Loucy (cell line): Measurements from ENCODE around the gene GADD45B.
"Not testable (repeated sequence)": the region's sequence is repeated elsewhere in the genome, so short reads cannot be mapped to it uniquely, and the experiment has no call there.

Experiments
- H2AFZ ChIP-seq: fragments of 200-600 bp; sonication (generic); 2 replicates; pipeline ENCODE4 v1.6.0; 2016; ENCODE audit warnings: antibody characterized with exemption, mild to moderate bottlenecking, low read length, moderate library complexity
- H3F3A ChIP-seq: fragments of 200-600 bp; 2 replicates; pipeline ENCODE4 v1.6.0; 2016; ENCODE audit warnings: antibody characterized with exemption, low read depth, mild to moderate bottlenecking
- H3K27me3 ChIP-seq: fragments of 200-600 bp; sonication (generic); 2 replicates; pipeline ENCODE4 v1.6.1; 2014; ENCODE audit warnings: low read length, mild to moderate bottlenecking; ENCODE audit not compliant: insufficient read depth, poor library complexity, severe bottlenecking
- H3K36me3 ChIP-seq: fragments of 200-600 bp; sonication (generic); 2 replicates; pipeline ENCODE4 v1.6.1; 2016; ENCODE audit warnings: low read length; ENCODE audit not compliant: insufficient read depth
- H3K4me1 ChIP-seq: fragments of 200-600 bp; sonication (generic); 2 replicates; pipeline ENCODE4 v1.5.1; 2014; ENCODE audit warnings: low read length, mild to moderate bottlenecking; ENCODE audit not compliant: insufficient read depth, poor library complexity, severe bottlenecking
- H3K4me2 ChIP-seq: fragments of 200-600 bp; sonication (generic); 2 replicates; pipeline ENCODE4 v1.6.0; 2014; ENCODE audit warnings: antibody characterized with exemption, low read length, low read depth, mild to moderate bottlenecking; ENCODE audit not compliant: poor library complexity, severe bottlenecking
- H3K4me3 ChIP-seq: fragments of 200-600 bp; sonication (generic); 2 replicates; pipeline ENCODE4 v1.5.1; 2014; ENCODE audit warnings: low read length, mild to moderate bottlenecking, mixed read lengths; ENCODE audit not compliant: poor library complexity, severe bottlenecking
- H3K79me2 ChIP-seq: fragments of 200-600 bp; sonication (generic); 2 replicates; pipeline ENCODE4 v1.6.1; 2014; ENCODE audit warnings: low read length; ENCODE audit not compliant: insufficient read depth
- H3K9ac ChIP-seq: fragments of 200-600 bp; sonication (generic); 2 replicates; pipeline ENCODE4 v1.6.0; 2014; ENCODE audit warnings: mild to moderate bottlenecking, low read depth, low read length, moderate library complexity; ENCODE audit not compliant: poor library complexity, severe bottlenecking
- H3K9me2 ChIP-seq: fragments of 200-600 bp; sonication (generic); replicated peaks from 2 replicates; pipeline ENCODE4 v1.6.1; 2016; ENCODE audit warnings: low read depth, low read length, mixed read lengths
- H3K9me3 ChIP-seq: fragments of 200-600 bp; sonication (generic); 2 replicates; pipeline ENCODE4 v1.6.1; 2014; ENCODE audit warnings: mild to moderate bottlenecking, antibody characterized with exemption, low read length, low read depth; ENCODE audit not compliant: insufficient read depth
- H4K20me1 ChIP-seq: fragments of 200-600 bp; sonication (generic); 2 replicates; pipeline ENCODE4 v1.6.0; 2014; ENCODE audit warnings: antibody characterized with exemption, low read length, mild to moderate bottlenecking; ENCODE audit not compliant: insufficient read depth, poor library complexity, severe bottlenecking
- CTCF ChIP-seq: fragments of 200-600 bp; sonication (generic); conservative IDR thresholded peaks from 2 replicates; pipeline ENCODE4 v1.5.1; 2014; ENCODE audit warnings: mild to moderate bottlenecking, antibody characterized with exemption, low read length
- EZH2phosphoT487 ChIP-seq: fragments of 200-600 bp; IDR thresholded peaks from 2 replicates; pipeline ENCODE4 v1.6.1; 2018; ENCODE audit warnings: antibody characterized with exemption, mild to moderate bottlenecking, moderate library complexity, borderline replicate concordance

The GADD45B gene

GRCh38 chr19:2464389-2464788 is 11.5 kb upstream of the GADD45B start:
- Histone ChIP-seq H3F3A (no peaks in the 10 kb centered on the region), H3K4me1 (no peaks in the 10 kb centered on the region), H3K4me2 (no peak overlapping the region)

GRCh38 chr19:2468596-2468995 is 7.3 kb upstream of the GADD45B start:
- H4K20me1 ChIP-seq: no peaks in the 10 kb centered on the region
- H3K4me2 ChIP-seq: no peak overlapping the region
- no peaks in the 10 kb centered on the region for H3F3A ChIP-seq
- no peaks in the 10 kb centered on the region for H3K27me3 ChIP-seq
- no peaks in the 10 kb centered on the region for H3K36me3 ChIP-seq
- no peak overlapping the region for H3K4me3 ChIP-seq
- no peaks in the 10 kb centered on the region for H3K9me2 ChIP-seq
- TF ChIP-seq EZH2phosphoT487 (no peak), CTCF (no peak)
- H2AFZ ChIP-seq: no peak overlapping the region
- H3K4me1 ChIP-seq: no peaks in the 10 kb centered on the region
- H3K79me2 ChIP-seq: no peaks in the 10 kb centered on the region
- H3K9ac ChIP-seq: no peak overlapping the region
- H3K9me3 ChIP-seq: no peaks in the 10 kb centered on the region

More at GRCh38 chr19:2464389-2464788, 11.5 kb upstream of the GADD45B start:
- Histone ChIP-seq H3K4me3 (no peak overlapping the region), H4K20me1 (no peaks in the 10 kb centered on the region), H3K9me2 (no peaks in the 10 kb centered on the region), H3K9me3 (no peaks in the 10 kb centered on the region), H2AFZ (no peak overlapping the region), H3K27me3 (no peaks in the 10 kb centered on the region), H3K79me2 (no peaks in the 10 kb centered on the region), H3K9ac (no peak overlapping the region), H3K36me3 (no peaks in the 10 kb centered on the region)
- TF ChIP-seq CTCF: no peak
- TF ChIP-seq EZH2phosphoT487: no peak

GRCh38 chr19:2469102-2469914 is 6.6 kb upstream of the GADD45B start:
- no peaks in the 10 kb centered on the region for H3K36me3 ChIP-seq
- H3K4me3 ChIP-seq: no peak overlapping the region
- no peaks in the 10 kb centered on the region for H3K79me2 ChIP-seq
- H2AFZ ChIP-seq: no peak overlapping the region; the same call in 1 of the 2 replicates
- H3K9ac ChIP-seq: no peak overlapping the region
- H3K27me3 ChIP-seq: no peaks in the 10 kb centered on the region
- H3F3A ChIP-seq: no peaks in the 10 kb centered on the region
- H3K9me2 ChIP-seq: no peaks in the 10 kb centered on the region
- H3K4me1 ChIP-seq: no peaks in the 10 kb centered on the region
- H4K20me1 ChIP-seq: no peaks in the 10 kb centered on the region
- H3K9me3 ChIP-seq: no peaks in the 10 kb centered on the region
- H3K4me2 ChIP-seq: no peak overlapping the region
- TF ChIP-seq CTCF (no peak), EZH2phosphoT487 (no peak)

- not testable (repeated sequence) for H3F3A ChIP-seq, H2AFZ ChIP-seq, H3K4me3 ChIP-seq, H3K9me2 ChIP-seq, H3K4me1 ChIP-seq, H3K36me3 ChIP-seq, H4K20me1 ChIP-seq, H3K27me3 ChIP-seq, H3K4me2 ChIP-seq, H3K9me3 ChIP-seq, H3K79me2 ChIP-seq, H3K9ac ChIP-seq
Measured at GRCh38 chr19:2469915-2470200, 6.1 kb upstream of the GADD45B start.
